OCI-LY7 (cell line): ENCODE results near the gene GALNT9.

Experiments
- CTCF ChIP-seq: fragments of 200-600 bp; sonication (generic); conservative IDR thresholded peaks from 2 replicates; pipeline ENCODE4 v1.5.1; 2014; ENCODE audit warnings: mild to moderate bottlenecking, antibody characterized with exemption, low read length, moderate library complexity, mixed read lengths
- EZH2phosphoT487 ChIP-seq: fragments of 200-600 bp; sonication (generic); IDR thresholded peaks from 2 replicates; pipeline ENCODE4 v1.6.1; 2018; ENCODE audit warnings: low read depth, borderline replicate concordance, mild to moderate bottlenecking, mixed run types, antibody characterized with exemption, low read length, moderate library complexity, mixed read lengths

GRCh38 chr12:132310181-132311040, 19.0 kb downstream of the GALNT9 start:
- TF ChIP-seq CTCF (no peak), EZH2phosphoT487 (no peak)
